Gastrocnemius medialis (tissue), 4 donors: ENCODE measurements around the gene MED12L. TPM values are rescaled to one million over a fixed set of nuclear protein-coding genes. Genes with fewer than 3 reads are reported as not detected.

Experiments used
- ATAC-seq, 2 donors: fragments of 150-250 bp; one replicate each; pipeline ENCODE4 v1.9.1; 2016
- DNase-seq, 2 donors: peaks; one replicate each; pipeline ENCODE4 v3.0.0-alpha.2; 2019
- H3K27ac ChIP-seq, 4 donors: fragments of 200-600 bp; sonication (generic); 1 replicate in 1 of 4; 2 replicates in 3 of 4; pipeline ENCODE4 v1.5.1; 2016 to 2018; ENCODE audit warnings: mild to moderate bottlenecking in 2 of 4, moderate library complexity in 1 of 4
- H3K27me3 ChIP-seq, 3 donors: fragments of 200-600 bp; sonication (generic) in 2 of 3; 1 replicate in 1 of 3; 2 replicates in 2 of 3; pipeline versions ENCODE4 v1.5.1 to v1.6.0; 2016 to 2019; ENCODE audit warnings: mild to moderate bottlenecking in 1 of 3, moderate library complexity in 1 of 3
- H3K36me3 ChIP-seq, 2 donors: fragments of 200-600 bp; sonication (generic) in 1 of 2; one replicate each; pipeline ENCODE4 v1.5.1; 2017 to 2018
- H3K4me1 ChIP-seq, 2 donors: fragments of 200-600 bp; sonication (generic) in 1 of 2; one replicate each; pipeline ENCODE4 v1.5.1; 2016 to 2017; ENCODE audit warnings: mild to moderate bottlenecking in 2 of 2
- H3K4me3 ChIP-seq, 4 donors: fragments of 200-600 bp; sonication (generic) in 3 of 4; 1 replicate in 1 of 4; 2 replicates in 3 of 4; pipeline ENCODE4 v1.5.1; 2016 to 2019; ENCODE audit warnings: mild to moderate bottlenecking in 2 of 4
- H3K9me3 ChIP-seq, 3 donors: fragments of 200-600 bp; sonication (generic) in 2 of 3; 1 replicate in 1 of 3; 2 replicates in 2 of 3; pipeline ENCODE4 v1.5.1; 2016 to 2019
- CTCF ChIP-seq, 5 experiments: fragments of 450-650 bp in 3 of 5; fragments of 200-600 bp in 2 of 5; sonication (generic) in 2 of 5; IDR thresholded peaks in 4 of 5; conservative IDR thresholded peaks in 1 of 5; 1 replicate in 4 of 5; 2 replicates in 1 of 5; pipeline ENCODE4 v1.5.1; 2016 to 2019; ENCODE audit warnings: antibody characterized with exemption in 5 of 5, mild to moderate bottlenecking in 3 of 5, moderate library complexity in 3 of 5
- POLR2A ChIP-seq, 2 donors: fragments of 450-650 bp; IDR thresholded peaks; one replicate each; pipeline ENCODE4 v1.6.1; 2017; ENCODE audit warnings: antibody characterized with exemption in 2 of 2, mild to moderate bottlenecking in 2 of 2, moderate library complexity in 2 of 2
- in situ Hi-C, 4 donors: fragments of 200-750 bp; cut with MboI; loops; one replicate each; pipeline versions ENCODE4 v1.15.0 to v1.8.0; 2017; ENCODE audit warnings: low sequenced_read_pairs in 4 of 4
- intact Hi-C: fragments of 100-400 bp; cut with DNase I; formaldehyde crosslinking; loops from one replicate; pipeline ENCODE4 v1.15.1; 2023; ENCODE audit warnings: low total_unique reads
- total RNA-seq, 4 donors: library from RNA; depleted of rRNA; stranded (reverse); fragments of >200 nt; gene quantifications; one replicate each; pipeline versions ENCODE4 v1.1.0 to v1.2.3, GENCODE V29; 2016

The MED12L gene
- total RNA-seq, 4 donors from 2014 or later, result 0.05 to 1.2 (median 0.10) TPM

- no peaks in the 10 kb centered on the region for H3K27me3 ChIP-seq
- H3K36me3 ChIP-seq, result no peaks in the 10 kb centered on the region
- no peak overlapping the region for H3K4me3 ChIP-seq
- intact Hi-C loops, result no loop called here
- no peak for DNase-seq
- ATAC-seq, result no peak
- TF ChIP-seq POLR2A (IDR thresholded peaks at IDR 0.05), result no peak
- TF ChIP-seq CTCF (IDR thresholded peaks at IDR 0.05 in 4 of 5, conservative IDR thresholded peaks at IDR 0.05 in 1 of 5), result no peak
- in situ Hi-C loops, result no loop called here
- no peak overlapping the region for H3K27ac ChIP-seq
- no peaks in the 10 kb centered on the region for H3K4me1 ChIP-seq
- H3K9me3 ChIP-seq, result no peaks in the 10 kb centered on the region
Observed at GRCh38 chr3:151402349-151402748, 316.9 kb downstream of the MED12L start.

GRCh38 chr3:151403246-151403645 lies 317.8 kb downstream of the MED12L start:
- Histone ChIP-seq H3K27ac (no peak overlapping the region), H3K4me1 (no peaks in the 10 kb centered on the region), H3K27me3 (no peaks in the 10 kb centered on the region), H3K36me3 (no peaks in the 10 kb centered on the region), H3K4me3 (no peak overlapping the region), H3K9me3 (no peaks in the 10 kb centered on the region)
- in situ Hi-C loops (no loop called here), intact Hi-C loops (no loop called here)
- no peak for DNase-seq
- no peak for TF ChIP-seq POLR2A (IDR thresholded peaks at IDR 0.05)
- no peak for TF ChIP-seq CTCF (IDR thresholded peaks at IDR 0.05 in 4 of 5, conservative IDR thresholded peaks at IDR 0.05 in 1 of 5)
- no peak for ATAC-seq

GRCh38 chr3:151404316-151404715 lies 318.9 kb downstream of the MED12L start:
- intact Hi-C loops, result no loop called here
- in situ Hi-C loops, result no loop called here
- no peak for ATAC-seq
- H3K36me3 ChIP-seq, result no peaks in the 10 kb centered on the region
- no peaks in the 10 kb centered on the region for H3K27me3 ChIP-seq
- no peaks in the 10 kb centered on the region for H3K9me3 ChIP-seq
- H3K4me1 ChIP-seq, result no peaks in the 10 kb centered on the region
- no peak overlapping the region for H3K27ac ChIP-seq
- no peak overlapping the region for H3K4me3 ChIP-seq
- TF ChIP-seq POLR2A (IDR thresholded peaks at IDR 0.05) (no peak), CTCF (IDR thresholded peaks at IDR 0.05 in 4 of 5, conservative IDR thresholded peaks at IDR 0.05 in 1 of 5) (no peak)
- no peak for DNase-seq

DNA sequence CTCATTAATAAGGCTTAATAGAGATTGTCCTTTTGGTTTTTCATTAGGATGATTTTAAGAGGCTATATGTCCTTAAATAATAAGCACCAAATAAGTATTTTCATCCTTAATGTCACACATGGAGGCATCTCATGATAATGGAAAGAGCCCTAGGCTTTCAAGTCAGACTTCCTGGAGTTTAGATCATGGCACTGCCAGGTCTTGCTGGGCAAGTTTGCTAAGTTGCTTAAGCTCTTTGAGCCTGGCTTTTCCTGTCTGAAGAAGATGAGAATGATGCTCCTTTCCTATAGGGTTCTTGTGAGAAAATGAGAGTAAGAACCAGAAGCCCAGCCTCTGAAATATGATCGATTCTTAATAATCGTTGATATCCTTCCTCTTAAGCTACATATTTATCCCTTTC lies 322.5 kb downstream of the MED12L start:
- H3K27ac ChIP-seq, result no peak overlapping the region
- in situ Hi-C loops, result no loop called here
- TF ChIP-seq CTCF (IDR thresholded peaks at IDR 0.05 in 4 of 5, conservative IDR thresholded peaks at IDR 0.05 in 1 of 5) (no peak), POLR2A (IDR thresholded peaks at IDR 0.05) (no peak)

DNA sequence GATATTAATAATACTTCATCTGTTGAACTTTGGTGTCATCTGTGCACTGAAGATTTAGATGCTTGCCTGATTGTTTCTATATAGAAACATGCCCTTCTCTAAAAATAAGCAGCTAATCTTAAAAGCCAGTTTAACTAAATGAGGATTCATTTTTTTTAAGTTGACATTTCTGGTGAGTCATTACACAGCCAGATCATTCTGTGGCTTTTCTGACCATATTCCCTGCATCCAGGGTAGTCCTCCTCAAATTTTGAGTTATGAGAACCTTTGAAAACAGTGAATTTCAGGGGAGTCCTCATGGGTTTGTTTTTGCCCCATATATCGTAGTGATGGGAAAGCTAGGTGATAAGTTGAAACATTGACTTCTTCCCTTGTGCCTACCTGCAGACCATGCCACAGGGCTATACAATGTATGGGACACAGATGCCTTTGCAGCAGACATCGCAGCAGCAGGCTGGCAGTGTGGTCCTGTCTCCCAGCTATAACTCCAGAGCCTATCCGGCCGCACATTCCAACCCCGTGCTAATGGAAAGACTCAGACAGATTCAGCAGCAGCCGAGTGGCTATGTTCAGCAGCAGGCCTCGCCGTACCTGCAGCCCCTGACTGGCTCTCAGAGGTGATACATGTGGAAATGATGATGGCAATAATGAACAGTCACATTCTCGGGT lies 325.6 kb downstream of the MED12L start:
- Histone ChIP-seq H3K4me3 (no peak overlapping the region), H3K4me1 (no peaks in the 10 kb centered on the region), H3K36me3 (no peaks in the 10 kb centered on the region), H3K27me3 (no peaks in the 10 kb centered on the region), H3K9me3 (no peaks in the 10 kb centered on the region), H3K27ac (no peak overlapping the region)
- TF ChIP-seq CTCF (IDR thresholded peaks at IDR 0.05 in 4 of 5, conservative IDR thresholded peaks at IDR 0.05 in 1 of 5), result no peak
- TF ChIP-seq POLR2A (IDR thresholded peaks at IDR 0.05), result no peak
- ATAC-seq, result no peak
- in situ Hi-C loops (no loop called here), intact Hi-C loops (no loop called here)
- no peak for DNase-seq

More for the DNA sequence above, 322.5 kb downstream of the MED12L start:
- no peaks in the 10 kb centered on the region for H3K4me1 ChIP-seq
- H3K36me3 ChIP-seq, result no peaks in the 10 kb centered on the region
- no peak overlapping the region for H3K4me3 ChIP-seq
- H3K9me3 ChIP-seq, result no peaks in the 10 kb centered on the region
- no peak for ATAC-seq
- intact Hi-C loops, result no loop called here
- no peak for DNase-seq
- H3K27me3 ChIP-seq, result no peaks in the 10 kb centered on the region
